Transverse colon (tissue), 4 donors: ENCODE data around the gene LCMT1.

ENCODE experiments used
- CTCF ChIP-seq, 5 experiments: fragments of 200-600 bp in 3 of 5; fragments of 450-650 bp in 2 of 5; sonication (generic) in 3 of 5; IDR thresholded peaks; 1 replicate in 2 of 5; 2 replicates in 3 of 5; pipeline ENCODE4 v1.5.1; 2016 to 2017; ENCODE audit warnings: antibody characterized with exemption in 5 of 5, inconsistent platforms in 3 of 5, mild to moderate bottlenecking in 2 of 5, moderate library complexity in 1 of 5
- POLR2AphosphoS5 ChIP-seq, 3 donors: sonication (generic); formaldehyde crosslinking; IDR thresholded peaks; one replicate each; pipeline ENCODE4 v1.6.1; 2016; ENCODE audit warnings: antibody characterized with exemption in 3 of 3

GRCh38 chr16:25110387-25110947 lies 1.1 kb upstream of the LCMT1 start:
- TF ChIP-seq CTCF (IDR thresholded peaks at IDR 0.05): no peak
- no peak for TF ChIP-seq POLR2AphosphoS5 (IDR thresholded peaks at IDR 0.05)
